OCI-LY7 (cell line): ENCODE data around the gene EPB42. TPM values are rescaled to one million over a fixed set of nuclear protein-coding genes. Genes with fewer than 3 reads are reported as not detected.

Experiments
- BruUV-seq: library from RNA; stranded (reverse); fragments of 400-500 nt; replicated peaks from 2 replicates; lab custom pipeline; 2021; lab: Mats Ljungman, UMichigan
- CTCF ChIA-PET: fragments of 300-600 bp; sonication (Branson Sonifier 250); formaldehyde crosslinking; loops from one replicate; lab custom pipeline; 2022; ENCODE audit warnings: antibody characterized with exemption; ENCODE audit not compliant: unreplicated experiment; lab: Charles Lee
- POLR2A ChIA-PET: fragments of 300-600 bp; sonication (Branson Sonifier 250); formaldehyde crosslinking; loops from one replicate; lab custom pipeline; 2022; ENCODE audit warnings: antibody characterized with exemption; lab: Charles Lee
- DNase-seq: peaks from one replicate; pipeline ENCODE4 v3.0.0-alpha.2; 2015; ENCODE audit warnings: low spot score
- H2AFZ ChIP-seq: fragments of 200-600 bp; sonication (generic), shearing (Covaris generic); 2 replicates; pipeline ENCODE4 v1.6.1; 2014; ENCODE audit warnings: mild to moderate bottlenecking, antibody characterized with exemption, low read length, moderate library complexity
- H3K27ac ChIP-seq: fragments of 200-600 bp; sonication (generic); 2 replicates; pipeline ENCODE4 v1.5.1; 2014; ENCODE audit warnings: mixed run types, low read depth, mild to moderate bottlenecking, moderate library complexity, low read length, inconsistent platforms; ENCODE audit not compliant: poor library complexity, severe bottlenecking
- H3K36me3 ChIP-seq: fragments of 200-600 bp; sonication (generic); 2 replicates; pipeline ENCODE4 v1.6.1; 2014; ENCODE audit warnings: mild to moderate bottlenecking, antibody characterized with exemption, low read length, moderate library complexity, mixed read lengths; ENCODE audit not compliant: insufficient read depth
- H3K4me1 ChIP-seq: fragments of 200-600 bp; sonication (generic); 2 replicates; pipeline ENCODE4 v1.5.1; 2014; ENCODE audit warnings: mild to moderate bottlenecking, low read length; ENCODE audit not compliant: insufficient read depth, poor library complexity, severe bottlenecking
- H3K4me2 ChIP-seq: fragments of 200-600 bp; sonication (generic); 2 replicates; pipeline ENCODE4 v1.6.1; 2014; ENCODE audit warnings: mild to moderate bottlenecking, low read length
- H3K4me3 ChIP-seq: fragments of 200-600 bp; sonication (generic); 2 replicates; pipeline ENCODE4 v1.5.1; 2014; ENCODE audit warnings: mild to moderate bottlenecking, low read depth, low read length; ENCODE audit not compliant: poor library complexity, severe bottlenecking
- H3K79me2 ChIP-seq: fragments of 200-600 bp; sonication (generic); 2 replicates; pipeline ENCODE4 v1.6.1; 2016; ENCODE audit warnings: low read depth, mild to moderate bottlenecking, low read length, moderate library complexity, mixed read lengths; ENCODE audit not compliant: insufficient read depth
- H3K9me2 ChIP-seq: fragments of 200-600 bp; sonication (generic); 2 replicates; pipeline ENCODE4 v1.6.1; 2016; ENCODE audit warnings: mild to moderate bottlenecking, low read length, mixed read lengths; ENCODE audit not compliant: insufficient read depth
- H3K9me3 ChIP-seq: fragments of 200-600 bp; sonication (generic); 2 replicates; pipeline ENCODE4 v1.6.1; 2014; ENCODE audit warnings: mild to moderate bottlenecking, mixed run types, low read length, mixed read lengths
- H4K20me1 ChIP-seq: fragments of 200-600 bp; sonication (generic); 2 replicates; pipeline ENCODE4 v1.6.1; 2014; ENCODE audit warnings: mild to moderate bottlenecking, antibody characterized with exemption, low read length, moderate library complexity, mixed read lengths; ENCODE audit not compliant: insufficient read depth
- EZH2phosphoT487 ChIP-seq: fragments of 200-600 bp; sonication (generic); IDR thresholded peaks from 2 replicates; pipeline ENCODE4 v1.6.1; 2018; ENCODE audit warnings: low read depth, borderline replicate concordance, mild to moderate bottlenecking, mixed run types, antibody characterized with exemption, low read length, moderate library complexity, mixed read lengths
- intact Hi-C: fragments of 100-400 bp; cut with micrococcal nuclease; formaldehyde crosslinking; loops from one replicate; pipeline ENCODE4 v1.10.0; 2022; ENCODE audit not compliant: unreplicated experiment
- small RNA-seq: library from RNA; depleted of rRNA; stranded (forward); fragments of <200 nt; gene quantifications from one replicate; pipeline ENCODE3, GENCODE V24; 2014
- total RNA-seq, 2 experiments: library from RNA; depleted of rRNA in 1 of 2; stranded (reverse); fragments of >200 nt in 1 of 2; shearing (Covaris generic) in 1 of 2; gene quantifications; 2 replicates each; pipeline ENCODE4 v1.2.3, GENCODE V29; 2014 to 2022
- TF ChIP-seq, protein P1 (sequence below): fragments of 200-600 bp; sonication (generic); conservative IDR thresholded peaks from 2 replicates; pipeline ENCODE4 v1.5.1; 2014; ENCODE audit warnings: mild to moderate bottlenecking, antibody characterized with exemption, low read length, moderate library complexity, mixed read lengths

EPB42 gene
- total RNA-seq, 2 experiments from 2014 or later = not detected

DNA sequence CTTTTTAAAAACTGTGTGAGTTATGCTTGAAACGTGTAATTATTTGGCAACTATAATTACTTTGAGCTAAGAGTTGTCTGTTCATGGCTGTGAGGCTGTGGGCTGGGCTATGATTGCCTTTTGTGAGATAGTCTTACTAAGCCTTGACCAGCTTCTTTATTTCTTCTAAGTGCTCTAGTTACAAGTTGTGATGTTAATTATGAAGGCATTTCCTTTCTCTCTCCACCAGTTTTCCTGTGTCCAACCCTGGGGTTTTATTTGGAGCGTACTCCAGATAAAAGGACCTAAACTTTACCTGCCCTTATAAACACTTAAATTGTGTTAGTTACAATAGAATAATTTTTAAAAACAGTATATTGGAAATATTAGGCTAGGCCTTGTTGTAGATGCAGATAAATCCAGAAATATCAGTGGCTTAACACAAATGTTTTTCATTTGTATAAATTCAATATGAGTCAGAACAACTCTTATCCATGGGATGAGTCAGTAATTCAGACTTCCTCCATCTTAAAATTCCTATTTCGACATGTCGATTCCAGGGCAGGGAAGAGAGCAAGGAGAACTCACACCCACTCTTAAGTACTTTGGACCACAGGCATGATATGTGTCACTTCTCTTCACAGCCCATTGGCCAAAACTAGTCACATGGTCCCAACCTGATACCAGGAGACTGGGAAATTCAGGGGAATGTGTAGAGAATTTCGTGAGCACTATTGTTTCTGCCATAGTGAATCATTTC, 70.5 kb downstream of the EPB42 start:
- Histone ChIP-seq H3K4me1 (no peaks in the 10 kb centered on the region), H3K9me2 (no peaks in the 10 kb centered on the region), H3K27ac (no peak overlapping the region), H3K36me3 (peaks cover 97% of the 10 kb centered on the region), H2AFZ (no peak overlapping the region), H3K4me3 (no peak overlapping the region), H3K79me2 (no peaks in the 10 kb centered on the region), H3K4me2 (no peak overlapping the region), H3K9me3 (no peaks in the 10 kb centered on the region), H4K20me1 (no peaks in the 10 kb centered on the region)
- intact Hi-C loops = no loop called here
- DNase-seq = no peak
- ChIA-PET CTCF (no interaction called here), POLR2A (interaction anchor here (0.5 to 0.7 kb wide), 2 partner anchors 19 to 206 kb away, joined by 4 to 6 read pairs; no protein-coding TSS in a partner anchor)
- TF ChIP-seq, protein P1, sequence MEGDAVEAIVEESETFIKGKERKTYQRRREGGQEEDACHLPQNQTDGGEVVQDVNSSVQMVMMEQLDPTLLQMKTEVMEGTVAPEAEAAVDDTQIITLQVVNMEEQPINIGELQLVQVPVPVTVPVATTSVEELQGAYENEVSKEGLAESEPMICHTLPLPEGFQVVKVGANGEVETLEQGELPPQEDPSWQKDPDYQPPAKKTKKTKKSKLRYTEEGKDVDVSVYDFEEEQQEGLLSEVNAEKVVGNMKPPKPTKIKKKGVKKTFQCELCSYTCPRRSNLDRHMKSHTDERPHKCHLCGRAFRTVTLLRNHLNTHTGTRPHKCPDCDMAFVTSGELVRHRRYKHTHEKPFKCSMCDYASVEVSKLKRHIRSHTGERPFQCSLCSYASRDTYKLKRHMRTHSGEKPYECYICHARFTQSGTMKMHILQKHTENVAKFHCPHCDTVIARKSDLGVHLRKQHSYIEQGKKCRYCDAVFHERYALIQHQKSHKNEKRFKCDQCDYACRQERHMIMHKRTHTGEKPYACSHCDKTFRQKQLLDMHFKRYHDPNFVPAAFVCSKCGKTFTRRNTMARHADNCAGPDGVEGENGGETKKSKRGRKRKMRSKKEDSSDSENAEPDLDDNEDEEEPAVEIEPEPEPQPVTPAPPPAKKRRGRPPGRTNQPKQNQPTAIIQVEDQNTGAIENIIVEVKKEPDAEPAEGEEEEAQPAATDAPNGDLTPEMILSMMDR = no peak
- no peak for TF ChIP-seq EZH2phosphoT487
- no TSS peak for BruUV-seq

Small RNA genes lying within 50 kb of the gene (small RNA-seq; reads per million reads assigned to genes)
- not detected for gene RF00019

Other genes with a start within 250 kb of the EPB42 start
- gene UBR1, start 115.0 kb downstream of the EPB42 start, total RNA-seq (2014; rRNA removed; shearing (Covaris generic)) = 19.8 and 20.7 TPM in 2 replicates
- 33.5 and 38.9 TPM in 2 replicates for gene UBR1, start 115.0 kb downstream of the EPB42 start, total RNA-seq (2022)
- 24.2 and 26.4 TPM in 2 replicates for gene TMEM62, start 87.4 kb downstream of the EPB42 start, total RNA-seq (2014; rRNA removed; shearing (Covaris generic))
- 27.1 and 27.4 TPM in 2 replicates for gene TMEM62, start 87.4 kb downstream of the EPB42 start, total RNA-seq (2022)
- 46.9 and 56.0 TPM in 2 replicates for gene CCNDBP1, start 35.6 kb downstream of the EPB42 start, total RNA-seq (2014; rRNA removed; shearing (Covaris generic))
- 53.1 and 70.0 TPM in 2 replicates for gene CCNDBP1, start 35.6 kb downstream of the EPB42 start, total RNA-seq (2022)
- not detected in 2 replicates for gene TGM5, start 45.9 kb upstream of the EPB42 start, total RNA-seq (2014; rRNA removed; shearing (Covaris generic))
- not detected in 2 replicates for gene TGM5, start 45.9 kb upstream of the EPB42 start, total RNA-seq (2022)
- not detected in 2 replicates for gene TGM7, start 81.2 kb upstream of the EPB42 start, total RNA-seq (2014; rRNA removed; shearing (Covaris generic))
- not detected in 2 replicates for gene TGM7, start 81.2 kb upstream of the EPB42 start, total RNA-seq (2022)
- gene LCMT2, start 109.6 kb upstream of the EPB42 start, total RNA-seq (2014; rRNA removed; shearing (Covaris generic)) = 13.2 and 22.1 TPM in 2 replicates
- 10.5 TPM in 2 replicates for gene LCMT2, start 109.6 kb upstream of the EPB42 start, total RNA-seq (2022)
- 70.6 and 73.7 TPM in 2 replicates for gene ZSCAN29, start 150.0 kb upstream of the EPB42 start, total RNA-seq (2014; rRNA removed; shearing (Covaris generic))
- gene ZSCAN29, start 150.0 kb upstream of the EPB42 start, total RNA-seq (2022) = 30.2 and 34.5 TPM in 2 replicates
- gene TUBGCP4, start 150.1 kb upstream of the EPB42 start, total RNA-seq (2014; rRNA removed; shearing (Covaris generic)) = 31.4 and 36.0 TPM in 2 replicates
- gene TUBGCP4, start 150.1 kb upstream of the EPB42 start, total RNA-seq (2022) = 43.9 and 44.9 TPM in 2 replicates